Body of pancreas (tissue), 4 donors: ENCODE data around the gene HDAC8.

ENCODE experiments used
- POLR2A ChIP-seq, 3 donors: fragments of 450-650 bp; IDR thresholded peaks; one replicate each; pipeline ENCODE4 v1.6.1; 2016; ENCODE audit warnings: antibody characterized with exemption in 3 of 3, mild to moderate bottlenecking in 2 of 3
- TF ChIP-seq, protein P1 (sequence below), 7 experiments: fragments of 450-650 bp in 4 of 7; fragments of 200-600 bp in 3 of 7; sonication (generic) in 3 of 7; IDR thresholded peaks; one replicate each; pipeline ENCODE4 v1.5.1; 2016 to 2019; ENCODE audit warnings: antibody characterized with exemption in 7 of 7

DNA sequence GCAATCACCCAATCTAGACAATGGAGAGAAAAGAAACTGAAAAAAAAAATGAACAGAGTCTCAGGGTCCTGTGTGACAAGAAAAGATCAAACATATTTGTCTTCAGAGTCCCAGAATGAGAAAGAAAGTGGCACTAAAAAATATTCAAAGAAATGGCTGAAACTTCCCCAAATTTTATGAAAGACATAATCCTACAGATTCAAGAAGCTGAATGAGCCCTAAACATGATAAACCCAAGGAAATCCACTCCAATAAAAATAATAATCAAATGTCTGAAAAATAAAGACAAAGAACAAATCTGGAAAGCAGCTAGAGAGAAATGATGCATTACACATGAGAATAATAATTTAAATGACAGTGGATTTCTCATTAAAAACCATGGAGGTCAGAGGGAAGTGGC lies 136.6 kb downstream of the HDAC8 start:
- TF ChIP-seq, protein P1, sequence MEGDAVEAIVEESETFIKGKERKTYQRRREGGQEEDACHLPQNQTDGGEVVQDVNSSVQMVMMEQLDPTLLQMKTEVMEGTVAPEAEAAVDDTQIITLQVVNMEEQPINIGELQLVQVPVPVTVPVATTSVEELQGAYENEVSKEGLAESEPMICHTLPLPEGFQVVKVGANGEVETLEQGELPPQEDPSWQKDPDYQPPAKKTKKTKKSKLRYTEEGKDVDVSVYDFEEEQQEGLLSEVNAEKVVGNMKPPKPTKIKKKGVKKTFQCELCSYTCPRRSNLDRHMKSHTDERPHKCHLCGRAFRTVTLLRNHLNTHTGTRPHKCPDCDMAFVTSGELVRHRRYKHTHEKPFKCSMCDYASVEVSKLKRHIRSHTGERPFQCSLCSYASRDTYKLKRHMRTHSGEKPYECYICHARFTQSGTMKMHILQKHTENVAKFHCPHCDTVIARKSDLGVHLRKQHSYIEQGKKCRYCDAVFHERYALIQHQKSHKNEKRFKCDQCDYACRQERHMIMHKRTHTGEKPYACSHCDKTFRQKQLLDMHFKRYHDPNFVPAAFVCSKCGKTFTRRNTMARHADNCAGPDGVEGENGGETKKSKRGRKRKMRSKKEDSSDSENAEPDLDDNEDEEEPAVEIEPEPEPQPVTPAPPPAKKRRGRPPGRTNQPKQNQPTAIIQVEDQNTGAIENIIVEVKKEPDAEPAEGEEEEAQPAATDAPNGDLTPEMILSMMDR (IDR thresholded peaks at IDR 0.05) = no peak
- no peak for TF ChIP-seq POLR2A (IDR thresholded peaks at IDR 0.05)
